ENCODE data around the gene SH2D3C.
A peak's percentile ranks its signal among the peaks of the same experiment; 100 is the strongest.

Gene SH2D3C

DNA sequence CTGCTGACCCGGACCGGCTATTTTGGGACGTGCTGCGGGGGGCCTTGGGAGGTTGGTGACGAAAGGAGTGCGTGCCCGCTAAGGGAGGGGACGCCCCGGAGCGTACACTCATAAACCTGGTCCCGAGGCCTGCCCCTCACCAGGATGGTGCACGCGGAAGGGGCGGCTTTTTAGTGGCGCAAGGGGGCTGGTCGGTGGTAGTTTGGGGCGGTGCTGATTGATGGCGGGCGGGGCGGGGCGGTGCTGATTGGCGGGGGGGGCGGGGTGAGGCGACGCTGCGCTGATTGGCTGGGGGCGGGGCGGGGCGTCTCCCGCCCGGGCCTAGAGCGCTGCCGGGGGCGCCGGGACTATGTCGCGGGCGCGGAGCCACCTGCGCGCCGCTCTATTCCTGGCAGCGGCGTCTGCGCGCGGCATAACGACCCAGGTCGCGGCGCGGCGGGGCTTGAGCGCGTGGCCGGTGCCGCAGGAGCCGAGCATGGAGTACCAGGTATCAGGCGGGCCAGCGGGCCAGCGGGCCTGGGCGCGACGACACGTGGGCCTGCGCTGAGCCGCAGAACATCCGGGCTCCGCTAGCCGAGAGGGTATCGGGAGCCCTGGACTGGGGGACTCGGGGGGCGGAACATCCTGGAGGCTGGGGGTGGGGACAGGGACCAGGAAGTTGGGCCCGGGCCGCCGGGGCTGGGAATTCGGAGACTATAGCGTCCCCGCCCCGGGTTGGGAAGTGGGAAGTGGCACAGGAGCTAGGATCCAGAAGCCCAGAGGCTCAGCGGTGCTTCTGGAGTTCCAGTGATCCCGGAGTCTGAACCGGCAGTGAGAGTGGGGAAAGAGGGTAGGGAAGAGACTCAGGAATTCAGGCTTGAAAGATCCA, 24.3 kb upstream of the SH2D3C start, which contains the start of gene FPGS (continued):
- no peak for TF ChIP-seq ZNF341 (tag by site-specific recombination; IDR thresholded peaks at IDR 0.05; ENCODE audit: low read depth)
- TF ChIP-seq HOXD13 (CRISPR knock-in tag; IDR thresholded peaks at IDR 0.05; ENCODE audit: borderline replicate concordance) = 0 out of 2 replicates have a peak, but pooled peaks have one; percentile 36
- no peak for TF ChIP-seq ZNF629 (tag by site-specific recombination; IDR thresholded peaks at IDR 0.05)
- no peak; the same call in 1 of the 2 replicates for TF ChIP-seq BCL11A (tag by site-specific recombination; IDR thresholded peaks at IDR 0.05; ENCODE audit: low read depth)
- TF ChIP-seq MZF1 (tag by site-specific recombination; IDR thresholded peaks at IDR 0.05; ENCODE audit: borderline replicate concordance) = no peak
- TF ChIP-seq ZNF311 (tag by site-specific recombination; IDR thresholded peaks at IDR 0.05; ENCODE audit: borderline replicate concordance) = no peak
- TF ChIP-seq, protein P1, sequence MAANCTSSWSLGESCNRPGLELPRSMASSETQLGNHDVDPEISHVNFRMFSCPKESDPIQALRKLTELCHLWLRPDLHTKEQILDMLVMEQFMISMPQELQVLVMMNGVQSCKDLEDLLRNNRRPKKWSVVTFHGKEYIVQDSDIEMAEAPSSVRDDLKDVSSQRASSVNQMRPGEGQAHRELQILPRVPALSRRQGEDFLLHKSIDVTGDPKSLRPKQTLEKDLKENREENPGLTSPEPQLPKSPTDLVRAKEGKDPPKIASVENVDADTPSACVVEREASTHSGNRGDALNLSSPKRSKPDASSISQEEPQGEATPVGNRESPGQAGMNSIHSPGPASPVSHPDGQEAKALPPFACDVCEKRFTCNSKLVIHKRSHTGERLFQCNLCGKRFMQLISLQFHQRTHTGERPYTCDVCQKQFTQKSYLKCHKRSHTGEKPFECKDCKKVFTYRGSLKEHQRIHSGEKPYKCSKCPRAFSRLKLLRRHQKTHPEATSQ (tag by site-specific recombination; IDR thresholded peaks at IDR 0.05) = 0 out of 2 replicates have a peak, but pooled peaks have one; percentile 60
- TF ChIP-seq ZNF776 (tag by site-specific recombination; IDR thresholded peaks at IDR 0.05; ENCODE audit: borderline replicate concordance) = no peak
- no peak for TF ChIP-seq SCRT2 (tag by site-specific recombination; IDR thresholded peaks at IDR 0.05)
- no peak for TF ChIP-seq ZNF701 (tag by site-specific recombination; IDR thresholded peaks at IDR 0.05)
- no peak for TF ChIP-seq ZNF37A (tag by site-specific recombination; IDR thresholded peaks at IDR 0.05)
- no peak for TF ChIP-seq ZNF146 (tag by site-specific recombination; IDR thresholded peaks at IDR 0.05)
- TF ChIP-seq ZNF473 (tag by site-specific recombination; IDR thresholded peaks at IDR 0.05) = no peak
- TF ChIP-seq, protein P2, sequence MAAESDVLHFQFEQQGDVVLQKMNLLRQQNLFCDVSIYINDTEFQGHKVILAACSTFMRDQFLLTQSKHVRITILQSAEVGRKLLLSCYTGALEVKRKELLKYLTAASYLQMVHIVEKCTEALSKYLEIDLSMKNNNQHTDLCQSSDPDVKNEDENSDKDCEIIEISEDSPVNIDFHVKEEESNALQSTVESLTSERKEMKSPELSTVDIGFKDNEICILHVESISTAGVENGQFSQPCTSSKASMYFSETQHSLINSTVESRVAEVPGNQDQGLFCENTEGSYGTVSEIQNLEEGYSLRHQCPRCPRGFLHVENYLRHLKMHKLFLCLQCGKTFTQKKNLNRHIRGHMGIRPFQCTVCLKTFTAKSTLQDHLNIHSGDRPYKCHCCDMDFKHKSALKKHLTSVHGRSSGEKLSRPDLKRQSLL (tag by site-specific recombination; IDR thresholded peaks at IDR 0.05) = peak; percentile 60; the same call in 1 of the 2 replicates
- no peak for TF ChIP-seq ZNF324 (tag by site-specific recombination; IDR thresholded peaks at IDR 0.05)
- TF ChIP-seq SP3 (tag by site-specific recombination; IDR thresholded peaks at IDR 0.05) = peak; percentile 74
- TF ChIP-seq, protein P3, sequence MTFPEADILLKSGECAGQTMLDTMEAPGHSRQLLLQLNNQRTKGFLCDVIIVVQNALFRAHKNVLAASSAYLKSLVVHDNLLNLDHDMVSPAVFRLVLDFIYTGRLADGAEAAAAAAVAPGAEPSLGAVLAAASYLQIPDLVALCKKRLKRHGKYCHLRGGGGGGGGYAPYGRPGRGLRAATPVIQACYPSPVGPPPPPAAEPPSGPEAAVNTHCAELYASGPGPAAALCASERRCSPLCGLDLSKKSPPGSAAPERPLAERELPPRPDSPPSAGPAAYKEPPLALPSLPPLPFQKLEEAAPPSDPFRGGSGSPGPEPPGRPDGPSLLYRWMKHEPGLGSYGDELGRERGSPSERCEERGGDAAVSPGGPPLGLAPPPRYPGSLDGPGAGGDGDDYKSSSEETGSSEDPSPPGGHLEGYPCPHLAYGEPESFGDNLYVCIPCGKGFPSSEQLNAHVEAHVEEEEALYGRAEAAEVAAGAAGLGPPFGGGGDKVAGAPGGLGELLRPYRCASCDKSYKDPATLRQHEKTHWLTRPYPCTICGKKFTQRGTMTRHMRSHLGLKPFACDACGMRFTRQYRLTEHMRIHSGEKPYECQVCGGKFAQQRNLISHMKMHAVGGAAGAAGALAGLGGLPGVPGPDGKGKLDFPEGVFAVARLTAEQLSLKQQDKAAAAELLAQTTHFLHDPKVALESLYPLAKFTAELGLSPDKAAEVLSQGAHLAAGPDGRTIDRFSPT (tag by site-specific recombination; IDR thresholded peaks at IDR 0.05) = peak; percentile 59; the same call in 1 of the 2 replicates
- no peak for TF ChIP-seq RBAK (tag by site-specific recombination; IDR thresholded peaks at IDR 0.05)
- no peak for TF ChIP-seq ZNF555 (tag by site-specific recombination; conservative IDR thresholded peaks at IDR 0.05)
- no peak for TF ChIP-seq SALL2 (tag by site-specific recombination; IDR thresholded peaks at IDR 0.05; ENCODE audit: borderline replicate concordance)
- TF ChIP-seq ZNF121 (tag by site-specific recombination; IDR thresholded peaks at IDR 0.05) = no peak
- peak; percentile 48; the same call in 1 of the 2 replicates for TF ChIP-seq ZNF335 (tag by site-specific recombination; conservative IDR thresholded peaks at IDR 0.05)
- TF ChIP-seq, protein P4, sequence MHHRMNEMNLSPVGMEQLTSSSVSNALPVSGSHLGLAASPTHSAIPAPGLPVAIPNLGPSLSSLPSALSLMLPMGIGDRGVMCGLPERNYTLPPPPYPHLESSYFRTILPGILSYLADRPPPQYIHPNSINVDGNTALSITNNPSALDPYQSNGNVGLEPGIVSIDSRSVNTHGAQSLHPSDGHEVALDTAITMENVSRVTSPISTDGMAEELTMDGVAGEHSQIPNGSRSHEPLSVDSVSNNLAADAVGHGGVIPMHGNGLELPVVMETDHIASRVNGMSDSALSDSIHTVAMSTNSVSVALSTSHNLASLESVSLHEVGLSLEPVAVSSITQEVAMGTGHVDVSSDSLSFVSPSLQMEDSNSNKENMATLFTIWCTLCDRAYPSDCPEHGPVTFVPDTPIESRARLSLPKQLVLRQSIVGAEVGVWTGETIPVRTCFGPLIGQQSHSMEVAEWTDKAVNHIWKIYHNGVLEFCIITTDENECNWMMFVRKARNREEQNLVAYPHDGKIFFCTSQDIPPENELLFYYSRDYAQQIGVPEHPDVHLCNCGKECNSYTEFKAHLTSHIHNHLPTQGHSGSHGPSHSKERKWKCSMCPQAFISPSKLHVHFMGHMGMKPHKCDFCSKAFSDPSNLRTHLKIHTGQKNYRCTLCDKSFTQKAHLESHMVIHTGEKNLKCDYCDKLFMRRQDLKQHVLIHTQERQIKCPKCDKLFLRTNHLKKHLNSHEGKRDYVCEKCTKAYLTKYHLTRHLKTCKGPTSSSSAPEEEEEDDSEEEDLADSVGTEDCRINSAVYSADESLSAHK (tag by site-specific recombination; IDR thresholded peaks at IDR 0.05) = no peak
- no peak for TF ChIP-seq ZNF768 (tag by site-specific recombination; IDR thresholded peaks at IDR 0.05)
- TF ChIP-seq, protein P5, sequence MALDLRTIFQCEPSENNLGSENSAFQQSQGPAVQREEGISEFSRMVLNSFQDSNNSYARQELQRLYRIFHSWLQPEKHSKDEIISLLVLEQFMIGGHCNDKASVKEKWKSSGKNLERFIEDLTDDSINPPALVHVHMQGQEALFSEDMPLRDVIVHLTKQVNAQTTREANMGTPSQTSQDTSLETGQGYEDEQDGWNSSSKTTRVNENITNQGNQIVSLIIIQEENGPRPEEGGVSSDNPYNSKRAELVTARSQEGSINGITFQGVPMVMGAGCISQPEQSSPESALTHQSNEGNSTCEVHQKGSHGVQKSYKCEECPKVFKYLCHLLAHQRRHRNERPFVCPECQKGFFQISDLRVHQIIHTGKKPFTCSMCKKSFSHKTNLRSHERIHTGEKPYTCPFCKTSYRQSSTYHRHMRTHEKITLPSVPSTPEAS (tag by site-specific recombination; IDR thresholded peaks at IDR 0.05) = no peak
- TF ChIP-seq ZNF677 (tag by site-specific recombination; IDR thresholded peaks at IDR 0.05) = no peak
- TF ChIP-seq ZNF19 (tag by site-specific recombination; IDR thresholded peaks at IDR 0.05; ENCODE audit: low read depth) = no peak
- TF ChIP-seq ZNF138 (tag by site-specific recombination; IDR thresholded peaks at IDR 0.05; ENCODE audit: borderline replicate concordance) = no peak
- no peak for TF ChIP-seq ZNF529 (tag by site-specific recombination; IDR thresholded peaks at IDR 0.05; ENCODE audit: insufficient replicate concordance)
- TF ChIP-seq ZNF223 (tag by site-specific recombination; IDR thresholded peaks at IDR 0.05) = no peak
- TF ChIP-seq YY2 (tag by site-specific recombination; IDR thresholded peaks at IDR 0.05) = no peak
- no peak for TF ChIP-seq SCRT1 (tag by site-specific recombination; IDR thresholded peaks at IDR 0.05; ENCODE audit: borderline replicate concordance)

Data from HEK293 (cell line).